Gastroesophageal sphincter (tissue), 3 donors: ENCODE data around the gene IGLL5.

Experiments
- CTCF ChIP-seq, 4 experiments: fragments of 200-600 bp in 2 of 4; fragments of 450-650 bp in 2 of 4; sonication (generic) in 1 of 4; IDR thresholded peaks; one replicate each; pipeline ENCODE4 v1.5.1; 2017 to 2019; ENCODE audit warnings: antibody characterized with exemption in 4 of 4, mild to moderate bottlenecking in 2 of 4, moderate library complexity in 2 of 4
- POLR2A ChIP-seq, 2 donors: fragments of 450-650 bp; IDR thresholded peaks; one replicate each; pipeline ENCODE4 v1.6.1; 2017; ENCODE audit warnings: antibody characterized with exemption in 2 of 2, mild to moderate bottlenecking in 2 of 2, moderate library complexity in 1 of 2
- POLR2AphosphoS5 ChIP-seq: sonication (generic); formaldehyde crosslinking; IDR thresholded peaks from one replicate; pipeline ENCODE4 v1.6.1; 2017; ENCODE audit warnings: antibody characterized with exemption

DNA sequence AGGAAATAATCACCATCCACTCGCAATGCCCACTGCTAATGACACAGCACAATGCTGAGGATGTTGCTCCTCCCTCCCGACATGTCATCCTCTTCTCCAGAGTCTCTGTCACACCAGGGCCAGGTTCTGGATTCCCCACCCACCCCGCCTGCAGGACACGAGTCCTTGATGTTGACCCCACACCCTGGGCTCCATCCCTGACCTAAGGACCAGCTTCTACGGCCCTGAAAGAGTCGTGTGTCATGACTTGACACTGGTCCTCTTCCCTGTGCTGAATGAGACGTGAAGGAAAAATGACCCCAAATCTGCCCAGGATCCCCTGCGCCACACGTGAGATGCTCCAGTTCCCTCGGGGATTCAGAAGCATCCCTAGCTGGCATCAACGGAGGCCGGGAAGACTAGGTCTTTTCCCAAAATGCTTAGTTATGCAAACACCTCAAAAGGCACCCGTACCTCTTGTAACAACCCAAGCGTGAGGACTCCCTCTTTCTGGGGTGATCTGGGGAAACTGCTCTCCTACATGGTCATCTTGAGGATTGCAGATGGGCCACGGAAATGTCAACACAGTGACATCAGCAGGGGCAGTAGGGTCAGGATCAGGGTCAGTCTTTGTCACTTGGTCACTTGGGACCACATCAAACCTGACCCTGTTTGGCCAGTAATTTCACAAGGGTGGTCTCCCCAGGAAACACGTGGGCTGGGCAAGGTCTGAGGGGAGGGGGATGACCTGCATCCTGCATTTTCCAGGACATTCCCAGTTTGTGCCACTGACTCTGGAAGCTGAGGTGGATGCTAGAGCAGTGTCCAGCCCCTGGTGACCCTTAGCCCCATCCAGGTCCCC, 42.0 kb downstream of the IGLL5 start:
- no peak for TF ChIP-seq CTCF (IDR thresholded peaks at IDR 0.05)
- no peak for TF ChIP-seq POLR2AphosphoS5
- TF ChIP-seq POLR2A (IDR thresholded peaks at IDR 0.05): no peak
